ENCODE data around the gene PSTPIP1.

The PSTPIP1 gene

GRCh38 chr15:77030928-77031375 lies 36.0 kb downstream of the PSTPIP1 start:
- DNase-seq (ENCODE audit: low read depth): no peak

- no peak for DNase-seq (ENCODE audit: low read depth)
Observed at GRCh38 chr15:77031376-77032050, 36.6 kb downstream of the PSTPIP1 start.

- DNase-seq (ENCODE audit: low read depth): no peak
Observed at GRCh38 chr15:77032052-77032646, 37.2 kb downstream of the PSTPIP1 start.

GRCh38 chr15:77032647-77033416 lies 37.9 kb downstream of the PSTPIP1 start:
- no peak for DNase-seq (ENCODE audit: low read depth)

GRCh38 chr15:77033417-77033728 lies 38.4 kb downstream of the PSTPIP1 start:
- DNase-seq (ENCODE audit: low read depth): no peak

GRCh38 chr15:77033729-77034671 lies 39.1 kb downstream of the PSTPIP1 start:
- DNase-seq (ENCODE audit: low read depth): no peak

GRCh38 chr15:77034695-77035489 lies 40.0 kb downstream of the PSTPIP1 start:
- no peak for DNase-seq (ENCODE audit: low read depth)

GRCh38 chr15:77035584-77035983 lies 40.7 kb downstream of the PSTPIP1 start:
- no peak for DNase-seq (ENCODE audit: low read depth)

- no peak for DNase-seq (ENCODE audit: low read depth)
Observed at GRCh38 chr15:77035999-77036471, 41.1 kb downstream of the PSTPIP1 start.

GRCh38 chr15:77036537-77037387 lies 41.8 kb downstream of the PSTPIP1 start:
- DNase-seq (ENCODE audit: low read depth): no peak

- DNase-seq (ENCODE audit: low read depth): no peak
Observed at GRCh38 chr15:77037388-77038209, 42.7 kb downstream of the PSTPIP1 start.

GRCh38 chr15:77038312-77039216 lies 43.6 kb downstream of the PSTPIP1 start:
- no peak for DNase-seq (ENCODE audit: low read depth)

- no peak for DNase-seq (ENCODE audit: low read depth)
Observed at GRCh38 chr15:77039217-77039533, 44.2 kb downstream of the PSTPIP1 start.

- DNase-seq (ENCODE audit: low read depth): no peak
Observed at GRCh38 chr15:77039848-77040247, 44.9 kb downstream of the PSTPIP1 start.

- no peak for DNase-seq (ENCODE audit: low read depth)
Observed at GRCh38 chr15:77040673-77041072, 45.7 kb downstream of the PSTPIP1 start.

- no peak for DNase-seq (ENCODE audit: low read depth)
Observed at GRCh38 chr15:77042245-77042919, 47.5 kb downstream of the PSTPIP1 start.

- DNase-seq (ENCODE audit: low read depth): no peak
Observed at GRCh38 chr15:77042955-77043920, 48.3 kb downstream of the PSTPIP1 start.

Measured in activated T-helper 1 cell treated with Interleukin-2 at 50 U/mL for 16 hours (primary cell).